HG03457 (cell line): ENCODE results near the gene RASGRF1.

Experiments used
- ATAC-seq: cut with Tn5 transposase; IDR thresholded peaks from one replicate; pipeline ENCODE4 v1.9.1; 2021; ENCODE audit warnings: moderate number of reproducible peaks; ENCODE audit not compliant: unreplicated experiment

The RASGRF1 gene

GRCh38 chr15:78914027-78914764 lies 176.4 kb downstream of the RASGRF1 start:
- ATAC-seq: no peak

GRCh38 chr15:78913012-78913411 lies 177.6 kb downstream of the RASGRF1 start:
- ATAC-seq: no peak

DNA sequence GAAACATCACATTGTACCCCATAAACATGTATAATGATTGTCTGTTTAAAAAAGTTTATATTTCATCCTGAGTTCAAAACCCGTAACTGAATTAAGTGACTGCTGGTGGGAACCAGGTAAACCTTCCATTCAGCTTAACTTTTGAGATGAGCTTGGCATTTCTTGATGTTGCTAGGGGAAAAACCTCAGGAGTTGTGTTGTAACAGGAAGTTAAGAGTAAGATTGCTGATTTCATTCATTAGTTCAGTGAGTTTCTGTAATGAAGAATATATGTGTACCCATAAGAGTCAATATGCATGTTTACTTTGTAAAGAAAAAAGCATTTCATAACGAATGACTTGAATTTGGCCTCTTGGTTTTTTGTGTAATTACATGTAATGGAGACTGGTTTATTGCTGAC lies 178.3 kb downstream of the RASGRF1 start:
- no peak for ATAC-seq

- no peak for ATAC-seq
Observed at GRCh38 chr15:78910271-78910670, 180.3 kb downstream of the RASGRF1 start.
